Subcutaneous abdominal adipose tissue (tissue), 5 donors: Measurements from ENCODE around the gene OAS1.

Experiments used
- H3K27ac ChIP-seq: one replicate; pipeline ENCODE4 v1.7.0; 2013; ENCODE audit warnings: low read depth, mild to moderate bottlenecking, inconsistent platforms, low read length, moderate library complexity
- H3K27me3 ChIP-seq, 5 donors: one replicate each; pipeline ENCODE4 v1.7.0; 2013; ENCODE audit warnings: low read length in 5 of 5, inconsistent platforms in 1 of 5; ENCODE audit not compliant: control insufficient read depth in 5 of 5, insufficient read depth in 4 of 5
- H3K36me3 ChIP-seq, 5 donors: one replicate each; pipeline ENCODE4 v1.7.0; 2013; ENCODE audit warnings: low read length in 5 of 5; ENCODE audit not compliant: control insufficient read depth in 5 of 5, insufficient read depth in 5 of 5
- H3K4me1 ChIP-seq, 5 donors: one replicate each; pipeline ENCODE4 v1.7.0; 2013; ENCODE audit warnings: low read length in 5 of 5, mild to moderate bottlenecking in 3 of 5, moderate library complexity in 1 of 5; ENCODE audit not compliant: control insufficient read depth in 5 of 5, insufficient read depth in 5 of 5
- H3K4me3 ChIP-seq, 5 donors: one replicate each; pipeline ENCODE4 v1.7.0; 2013; ENCODE audit warnings: low read length in 5 of 5, low read depth in 1 of 5
- H3K9ac ChIP-seq, 5 donors: one replicate each; pipeline ENCODE4 v1.7.0; 2013; ENCODE audit warnings: low read length in 5 of 5, mild to moderate bottlenecking in 4 of 5, moderate library complexity in 3 of 5
- H3K9me3 ChIP-seq, 5 donors: one replicate each; pipeline ENCODE4 v1.7.0; 2013; ENCODE audit warnings: low read length in 5 of 5; ENCODE audit not compliant: control insufficient read depth in 5 of 5
- donor health status: healthy.
- donor health status: healthy.
- donor health status: healthy.
- donor health status: healthy.
- donor health status: healthy.

OAS1 gene

GRCh38 chr12:112875608-112876007, 31.2 kb upstream of the OAS1 start:
- no peak overlapping the region for H3K27ac ChIP-seq
- H3K9ac ChIP-seq: no peak overlapping the region
- no peaks in the 10 kb centered on the region for H3K9me3 ChIP-seq
- H3K4me1 ChIP-seq: no peaks in the 10 kb centered on the region
- H3K36me3 ChIP-seq: no peaks in the 10 kb centered on the region
- no peak overlapping the region for H3K4me3 ChIP-seq
- peaks cover 18 to 50% (median 35%) of the 10 kb centered on the region in 5 donors for H3K27me3 ChIP-seq

GRCh38 chr12:112876506-112876905, 30.3 kb upstream of the OAS1 start:
- H3K9ac ChIP-seq: no peak overlapping the region
- H3K27ac ChIP-seq: no peak overlapping the region
- no peak overlapping the region for H3K4me3 ChIP-seq
- peaks cover 19 to 54% (median 39%) of the 10 kb centered on the region in 5 donors for H3K27me3 ChIP-seq
- no peaks in the 10 kb centered on the region for H3K9me3 ChIP-seq
- H3K36me3 ChIP-seq: no peaks in the 10 kb centered on the region
- H3K4me1 ChIP-seq: no peaks in the 10 kb centered on the region

GRCh38 chr12:112877006-112877405, 29.8 kb upstream of the OAS1 start:
- Histone ChIP-seq H3K9ac (no peak overlapping the region), H3K36me3 (no peaks in the 10 kb centered on the region), H3K9me3 (no peaks in the 10 kb centered on the region), H3K27me3 (peaks cover 23 to 57% (median 43%) of the 10 kb centered on the region in 5 donors), H3K4me3 (no peak overlapping the region), H3K27ac (no peak overlapping the region), H3K4me1 (no peaks in the 10 kb centered on the region)

GRCh38 chr12:112878488-112878887, 28.3 kb upstream of the OAS1 start:
- no peaks in the 10 kb centered on the region for H3K36me3 ChIP-seq
- H3K9me3 ChIP-seq: no peaks in the 10 kb centered on the region
- H3K4me3 ChIP-seq: no peak overlapping the region
- peaks cover 23 to 57% (median 43%) of the 10 kb centered on the region in 5 donors for H3K27me3 ChIP-seq
- no peak overlapping the region for H3K27ac ChIP-seq
- no peak overlapping the region for H3K9ac ChIP-seq
- no peaks in the 10 kb centered on the region for H3K4me1 ChIP-seq

GRCh38 chr12:112879191-112879705, 27.5 kb upstream of the OAS1 start:
- H3K27ac ChIP-seq: no peak overlapping the region
- H3K9me3 ChIP-seq: no peaks in the 10 kb centered on the region
- H3K4me1 ChIP-seq: no peaks in the 10 kb centered on the region
- H3K4me3 ChIP-seq: no peak overlapping the region
- no peak overlapping the region for H3K9ac ChIP-seq
- no peaks in the 10 kb centered on the region for H3K36me3 ChIP-seq
- H3K27me3 ChIP-seq: peaks cover 23 to 53% (median 43%) of the 10 kb centered on the region in 5 donors

GRCh38 chr12:112881602-112882001, 25.2 kb upstream of the OAS1 start:
- Histone ChIP-seq H3K9me3 (peaks cover 0 to 4% (median 0%) of the 10 kb centered on the region in 5 donors), H3K27me3 (peaks cover 11 to 31% (median 30%) of the 10 kb centered on the region in 5 donors), H3K4me1 (no peaks in the 10 kb centered on the region), H3K27ac (no peak overlapping the region), H3K36me3 (no peaks in the 10 kb centered on the region), H3K9ac (no peak overlapping the region), H3K4me3 (no peak overlapping the region)

- H3K4me3 ChIP-seq: no peak overlapping the region
- H3K27me3 ChIP-seq: peaks cover 3 to 8% (median 7%) of the 10 kb centered on the region in 5 donors
- no peak overlapping the region for H3K27ac ChIP-seq
- peaks cover 0 to 2% (median 0%) of the 10 kb centered on the region in 5 donors for H3K4me1 ChIP-seq
- H3K9me3 ChIP-seq: peaks cover 0 to 4% (median 3%) of the 10 kb centered on the region in 5 donors
- no peak overlapping the region for H3K9ac ChIP-seq
- no peaks in the 10 kb centered on the region for H3K36me3 ChIP-seq
Measured at GRCh38 chr12:112885236-112885635, 21.5 kb upstream of the OAS1 start.

GRCh38 chr12:112887550-112887949, 19.2 kb upstream of the OAS1 start:
- Histone ChIP-seq H3K9ac (no peak overlapping the region), H3K4me3 (no peak overlapping the region), H3K9me3 (peaks cover 0 to 4% (median 3%) of the 10 kb centered on the region in 5 donors), H3K27me3 (peaks cover 0 to 3% (median 0%) of the 10 kb centered on the region in 5 donors), H3K27ac (no peak overlapping the region), H3K4me1 (peaks cover 0 to 4% (median 2%) of the 10 kb centered on the region in 5 donors), H3K36me3 (no peaks in the 10 kb centered on the region)

- Histone ChIP-seq H3K4me3 (no peak overlapping the region), H3K9ac (no peak overlapping the region), H3K27me3 (peaks cover 0 to 3% (median 0%) of the 10 kb centered on the region in 5 donors)
Measured at GRCh38 chr12:112891093-112892024, 15.4 kb upstream of the OAS1 start.

GRCh38 chr12:112892856-112893255, 13.9 kb upstream of the OAS1 start:
- Histone ChIP-seq H3K4me1 (peaks cover 0 to 11% (median 2%) of the 10 kb centered on the region in 5 donors), H3K4me3 (no peak overlapping the region), H3K9me3 (no peaks in the 10 kb centered on the region), H3K36me3 (no peaks in the 10 kb centered on the region), H3K27me3 (peaks cover 0 to 5% (median 1%) of the 10 kb centered on the region in 5 donors), H3K9ac (no peak overlapping the region), H3K27ac (no peak overlapping the region)

More at GRCh38 chr12:112891093-112892024, 15.4 kb upstream of the OAS1 start:
- no peak overlapping the region for H3K27ac ChIP-seq
- H3K9me3 ChIP-seq: peaks cover 0 to 3% (median 0%) of the 10 kb centered on the region in 5 donors
- H3K36me3 ChIP-seq: no peaks in the 10 kb centered on the region
- peaks cover 0 to 11% (median 2%) of the 10 kb centered on the region in 5 donors for H3K4me1 ChIP-seq
